Right lobe of liver (tissue), 6 donors: ENCODE measurements around the gene TSPAN31. TPM values are rescaled to one million over a fixed set of nuclear protein-coding genes. Genes with fewer than 3 reads are reported as not detected.

Source experiments
- ATAC-seq, 4 donors: fragments of 200-7000 bp; cut with Tn5 transposase; one replicate each; pipeline ENCODE4 v1.9.1; 2020; ENCODE audit warnings: mild to moderate bottlenecking in 4 of 4, moderate library complexity in 4 of 4
- DNase-seq, 3 donors: peaks; one replicate each; pipeline ENCODE4 v3.0.0-alpha.2; 2020
- H3K27ac ChIP-seq, 3 donors: fragments of 200-600 bp; one replicate each; pipeline ENCODE4 v1.8.0; 2022
- H3K27me3 ChIP-seq, 2 donors: fragments of 200-600 bp; one replicate each; pipeline ENCODE4 v1.8.0; 2022
- H3K36me3 ChIP-seq, 4 donors: fragments of 200-600 bp; sonication (generic) in 1 of 4; one replicate each; pipeline versions ENCODE4 v1.5.1 to v1.8.0; 2017 to 2022; ENCODE audit warnings: control low read depth in 1 of 4
- H3K4me1 ChIP-seq, 4 donors: fragments of 200-600 bp; sonication (generic) in 1 of 4; one replicate each; pipeline versions ENCODE4 v1.5.1 to v1.8.0; 2017 to 2022; ENCODE audit warnings: control low read depth in 1 of 4
- H3K4me3 ChIP-seq, 3 donors: fragments of 200-600 bp; one replicate each; pipeline ENCODE4 v1.8.0; 2022
- H3K9me3 ChIP-seq, 4 donors: fragments of 200-600 bp; sonication (generic) in 1 of 4; one replicate each; pipeline versions ENCODE4 v1.5.1 to v1.8.0; 2017 to 2022; ENCODE audit warnings: control low read depth in 1 of 4
- POLR2A ChIP-seq: fragments of 450-650 bp; IDR thresholded peaks from one replicate; pipeline ENCODE4 v1.6.1; 2017; ENCODE audit warnings: antibody characterized with exemption, mild to moderate bottlenecking
- WGBS: methylation state at CpG from one replicate; pipeline ENCODE4 v1.1.6; 2018; ENCODE audit warnings: low coverage, low lambda C conversion rate; ENCODE audit not compliant: insufficient coverage; ENCODE audit errors: missing lambda C conversion rate; 5-methylcytosine and 5-hydroxymethylcytosine counted together
- intact Hi-C, 2 donors: fragments of 100-400 bp; cut with DNase I; formaldehyde crosslinking; loops; one replicate each; pipeline versions ENCODE4 v1.11.2 to v1.14.1; 2022
- total RNA-seq, 6 experiments: library from RNA; depleted of rRNA in 2 of 6; stranded (reverse); fragments of >200 nt in 2 of 6; fragmentation: NEBNext Ultra II Directional in 3 of 6; extraction: Animal tissue kit (Norgen Biotek cat#: 25700) in 3 of 6; gene quantifications; one replicate each; pipeline versions ENCODE4 v1.1.0 to v1.2.4, GENCODE V29; 2016 to 2023
- TF ChIP-seq, protein P1 (sequence below), 4 donors: fragments of 200-600 bp in 3 of 4; fragments of 450-650 bp in 1 of 4; IDR thresholded peaks; one replicate each; pipeline versions ENCODE4 v1.5.1 to v1.8.0; 2016 to 2022; ENCODE audit warnings: antibody characterized with exemption in 4 of 4, mild to moderate bottlenecking in 2 of 4
- donor health status: DM: no; HTN: yes; CAD: no.
- donor health status: DM: no; HTN: no; CAD: no.
- donor health status: DM: no; HTN: no; CAD: no.
- donor health status: DM: no; HTN: yes; CAD: no.
- donor health status: DM: no; HTN: yes; CAD: no.

The TSPAN31 gene
- total RNA-seq, 6 experiments from 2014 or later, result 15.1 to 34.4 (median 20.6) TPM

DNA sequence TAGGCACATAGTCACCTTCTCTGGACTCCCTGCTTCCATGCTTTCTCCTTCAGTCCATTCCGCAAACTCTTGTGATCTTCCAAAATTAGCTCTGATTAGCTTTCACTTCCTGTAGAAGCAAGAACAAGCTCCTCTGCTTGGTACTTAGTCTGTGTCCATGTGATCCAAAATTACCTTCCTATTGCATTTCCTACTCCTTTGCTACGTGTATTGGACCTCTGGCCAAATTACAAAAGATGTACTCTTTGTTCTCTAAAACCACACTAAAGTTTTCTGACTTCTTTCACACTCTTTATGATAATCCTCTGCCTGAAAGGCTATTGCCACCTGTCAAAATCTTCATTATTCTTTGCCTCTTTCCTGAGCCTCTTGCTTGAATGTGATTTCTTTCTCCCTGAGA is 37.0 kb downstream of the TSPAN31 start:
- no peaks in the 10 kb centered on the region for H3K9me3 ChIP-seq
- H3K36me3 ChIP-seq, result peaks cover 0 to 18% (median 7%) of the 10 kb centered on the region in 4 donors
- no peak for TF ChIP-seq POLR2A
- TF ChIP-seq, protein P1, sequence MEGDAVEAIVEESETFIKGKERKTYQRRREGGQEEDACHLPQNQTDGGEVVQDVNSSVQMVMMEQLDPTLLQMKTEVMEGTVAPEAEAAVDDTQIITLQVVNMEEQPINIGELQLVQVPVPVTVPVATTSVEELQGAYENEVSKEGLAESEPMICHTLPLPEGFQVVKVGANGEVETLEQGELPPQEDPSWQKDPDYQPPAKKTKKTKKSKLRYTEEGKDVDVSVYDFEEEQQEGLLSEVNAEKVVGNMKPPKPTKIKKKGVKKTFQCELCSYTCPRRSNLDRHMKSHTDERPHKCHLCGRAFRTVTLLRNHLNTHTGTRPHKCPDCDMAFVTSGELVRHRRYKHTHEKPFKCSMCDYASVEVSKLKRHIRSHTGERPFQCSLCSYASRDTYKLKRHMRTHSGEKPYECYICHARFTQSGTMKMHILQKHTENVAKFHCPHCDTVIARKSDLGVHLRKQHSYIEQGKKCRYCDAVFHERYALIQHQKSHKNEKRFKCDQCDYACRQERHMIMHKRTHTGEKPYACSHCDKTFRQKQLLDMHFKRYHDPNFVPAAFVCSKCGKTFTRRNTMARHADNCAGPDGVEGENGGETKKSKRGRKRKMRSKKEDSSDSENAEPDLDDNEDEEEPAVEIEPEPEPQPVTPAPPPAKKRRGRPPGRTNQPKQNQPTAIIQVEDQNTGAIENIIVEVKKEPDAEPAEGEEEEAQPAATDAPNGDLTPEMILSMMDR (IDR thresholded peaks at IDR 0.05), result no peak
- H3K4me1 ChIP-seq, result peaks cover 0 to 17% (median 0%) of the 10 kb centered on the region in 4 donors
- H3K27me3 ChIP-seq, result no peaks in the 10 kb centered on the region
- WGBS, result 53% methylated on average over 2 of the region's 2 CpGs
- ATAC-seq (no peak), DNase-seq (no peak)
- intact Hi-C loops, result no loop called here
- H3K4me3 ChIP-seq, result no peak overlapping the region
- H3K27ac ChIP-seq, result no peak overlapping the region

DNA sequence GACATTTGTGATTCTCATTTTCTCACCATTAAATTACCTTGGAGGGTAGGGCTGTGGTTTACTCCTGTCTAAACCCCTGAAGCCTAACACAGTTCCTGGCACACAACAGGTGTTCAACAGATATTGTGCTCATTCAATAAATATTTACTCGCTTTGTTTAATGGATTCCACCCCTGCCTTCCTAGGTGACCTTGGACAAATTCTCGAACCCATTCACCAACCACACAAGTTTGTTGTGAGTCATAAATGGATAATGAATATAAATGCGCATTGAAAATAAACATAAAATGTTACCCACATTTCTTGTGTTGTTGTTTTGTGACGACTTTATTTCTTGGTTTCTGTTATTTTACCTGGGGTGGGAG is 37.4 kb downstream of the TSPAN31 start:
- intact Hi-C loops, result no loop called here
- TF ChIP-seq, protein P1 (IDR thresholded peaks at IDR 0.05), result no peak
- TF ChIP-seq POLR2A, result no peak
- no peaks in the 10 kb centered on the region for H3K27me3 ChIP-seq
- 13% methylated on average over 4 of the region's 4 CpGs for WGBS
- H3K27ac ChIP-seq, result no peak overlapping the region
- no peaks in the 10 kb centered on the region for H3K9me3 ChIP-seq
- DNase-seq (no peak), ATAC-seq (peak in 2 of 4 donors; percentile 3 to 6)
- peaks cover 0 to 17% (median 0%) of the 10 kb centered on the region in 4 donors for H3K4me1 ChIP-seq
- peaks cover 0 to 22% (median 9%) of the 10 kb centered on the region in 4 donors for H3K36me3 ChIP-seq
- H3K4me3 ChIP-seq, result peak overlapping the region in 1 of 3 donors; percentile 97

DNA sequence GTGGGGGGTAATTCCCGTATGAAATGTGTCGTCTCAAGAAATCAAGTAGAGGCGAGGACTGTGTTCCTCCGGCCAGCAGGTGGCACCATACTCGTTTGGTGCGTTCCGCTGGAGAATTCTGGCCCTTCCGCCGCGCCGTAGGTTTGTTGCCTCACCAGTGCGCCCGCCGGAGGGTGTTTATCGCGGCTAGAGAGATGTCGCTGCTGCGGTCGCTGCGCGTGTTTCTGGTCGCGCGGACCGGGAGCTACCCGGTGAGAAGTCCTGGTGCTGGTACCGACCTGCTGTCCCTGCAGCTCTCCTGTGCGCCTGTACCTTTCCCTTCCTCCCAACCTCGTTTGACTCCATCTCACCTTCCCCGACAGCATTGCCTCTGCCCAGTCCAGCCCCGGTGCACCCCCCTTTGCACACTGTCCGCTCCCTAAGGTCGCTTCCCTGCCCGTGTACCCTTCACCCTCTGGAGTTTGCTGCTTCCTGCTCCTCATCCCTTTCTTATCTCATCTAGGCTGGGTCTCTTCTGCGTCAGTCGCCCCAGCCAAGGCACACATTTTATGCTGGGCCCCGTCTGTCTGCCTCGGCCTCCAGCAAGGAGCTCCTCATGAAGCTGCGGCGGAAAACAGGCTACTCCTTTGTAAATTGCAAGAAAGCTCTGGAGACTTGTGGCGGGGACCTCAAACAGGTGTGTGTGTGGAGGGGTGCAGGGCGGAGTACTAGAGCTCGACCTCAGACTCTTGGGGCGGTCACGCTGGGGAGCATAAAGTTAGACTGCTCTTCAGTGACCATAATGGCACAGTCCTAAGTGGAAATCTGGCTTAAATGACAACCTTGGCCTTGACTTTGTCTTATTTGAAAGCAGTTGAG is 38.0 kb downstream of the TSPAN31 start, which contains the start of gene TSFM:
Gene TSFM (plus strand): TSS at position 180 of the 858 bp plus-strand sequence. CDS start 15 bp downstream, at position 195.
- Histone ChIP-seq H3K9me3 (no peaks in the 10 kb centered on the region), H3K27ac (peak within 1 kb of the TSS; percentile 14 to 60 (median 41)), H3K27me3 (no peaks in the 10 kb centered on the region), H3K4me3 (peak within 1 kb of the TSS; percentile 94 to 97 (median 95)), H3K4me1 (peaks cover 0 to 17% (median 0%) of the 10 kb centered on the region in 4 donors), H3K36me3 (peaks cover 0 to 27% (median 10%) of the 10 kb centered on the region in 4 donors)
- 1% methylated on average over 24 of the region's 45 CpGs for WGBS
- intact Hi-C loops, result no loop called here
- peak; percentile 97 to 100 (median 99) for ATAC-seq
- TF ChIP-seq, protein P1 (IDR thresholded peaks at IDR 0.05), result peak; percentile 95 to 99 (median 96)
- TF ChIP-seq POLR2A, result peak; percentile 54
- peak; percentile 96 for DNase-seq

DNA sequence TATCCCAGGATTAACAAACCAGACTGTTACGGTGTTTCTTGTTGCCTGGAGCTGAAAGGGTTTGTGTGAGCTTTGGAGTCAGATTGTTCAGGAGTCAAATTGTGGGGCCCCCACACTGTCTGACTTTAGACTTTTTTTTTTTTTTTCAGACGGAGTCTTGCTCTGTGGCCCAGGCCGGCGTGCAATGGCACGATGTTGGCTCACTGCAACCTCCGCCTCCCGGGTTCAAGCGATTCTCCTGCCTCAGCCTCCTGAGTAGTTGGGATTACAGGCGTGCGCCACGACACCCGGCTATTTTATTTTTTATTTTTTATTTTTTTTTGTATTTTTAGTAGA is 38.6 kb downstream of the TSPAN31 start:
- no peak for TF ChIP-seq POLR2A
- TF ChIP-seq, protein P1 (IDR thresholded peaks at IDR 0.05), result no peak
- ATAC-seq, result no peak
- intact Hi-C loops, result no loop called here
- Histone ChIP-seq H3K9me3 (no peaks in the 10 kb centered on the region), H3K4me1 (peaks cover 0 to 17% (median 0%) of the 10 kb centered on the region in 4 donors), H3K4me3 (peak overlapping the region; percentile 94 to 97 (median 95)), H3K27ac (no peak overlapping the region), H3K36me3 (peaks cover 0 to 27% (median 10%) of the 10 kb centered on the region in 4 donors), H3K27me3 (no peaks in the 10 kb centered on the region)
- 70% methylated on average over 10 of the region's 12 CpGs for WGBS
- DNase-seq, result no peak
